GM18909 (cell line): ENCODE results near the gene PNLIPRP1.

ENCODE experiments used
- ATAC-seq: cut with Tn5 transposase; IDR thresholded peaks from one replicate; pipeline ENCODE4 v1.9.1; 2021; ENCODE audit warnings: mild to moderate bottlenecking; ENCODE audit not compliant: unreplicated experiment, poor library complexity

PNLIPRP1 gene

GRCh38 chr10:116597543-116597942 lies 6.8 kb downstream of the PNLIPRP1 start:
- ATAC-seq: no peak

- ATAC-seq: no peak
Observed at GRCh38 chr10:116598329-116598728, 7.6 kb downstream of the PNLIPRP1 start.

- ATAC-seq: no peak
Observed at GRCh38 chr10:116599991-116600390, 9.2 kb downstream of the PNLIPRP1 start.

- ATAC-seq: no peak
Observed at GRCh38 chr10:116602648-116603400, 12.1 kb downstream of the PNLIPRP1 start.

GRCh38 chr10:116606061-116606483 lies 15.3 kb downstream of the PNLIPRP1 start:
- ATAC-seq: no peak

- no peak for ATAC-seq
Observed at GRCh38 chr10:116607336-116607735, 16.6 kb downstream of the PNLIPRP1 start.

- ATAC-seq: no peak
Observed at GRCh38 chr10:116608686-116609594, 18.2 kb downstream of the PNLIPRP1 start.

- no peak for ATAC-seq
Observed at GRCh38 chr10:116610443-116611152, 19.8 kb downstream of the PNLIPRP1 start.

GRCh38 chr10:116611153-116611545 lies 20.4 kb downstream of the PNLIPRP1 start:
- no peak for ATAC-seq

- no peak for ATAC-seq
Observed at GRCh38 chr10:116612107-116612769, 21.5 kb downstream of the PNLIPRP1 start.

GRCh38 chr10:116613471-116613870 lies 22.7 kb downstream of the PNLIPRP1 start:
- no peak for ATAC-seq

GRCh38 chr10:116614796-116615195 lies 24.0 kb downstream of the PNLIPRP1 start:
- no peak for ATAC-seq

- ATAC-seq: no peak
Observed at GRCh38 chr10:116615199-116615776, 24.5 kb downstream of the PNLIPRP1 start.

- no peak for ATAC-seq
Observed at GRCh38 chr10:116620423-116621400, 30.0 kb downstream of the PNLIPRP1 start, which contains the start of gene PNLIPRP2. Gene PNLIPRP2 (plus strand): TSS chr10:116620953.

GRCh38 chr10:116621476-116621875 lies 30.7 kb downstream of the PNLIPRP1 start:
- no peak for ATAC-seq

- ATAC-seq: no peak
Observed at GRCh38 chr10:116621934-116622655, 31.3 kb downstream of the PNLIPRP1 start.

- no peak for ATAC-seq
Observed at GRCh38 chr10:116625845-116626244, 35.1 kb downstream of the PNLIPRP1 start.

GRCh38 chr10:116626815-116627214 lies 36.1 kb downstream of the PNLIPRP1 start:
- no peak for ATAC-seq
